IgD-negative memory B cell (primary cell): ENCODE data around the gene TMEM59L. TPM values are rescaled to one million over a fixed set of nuclear protein-coding genes. Genes with fewer than 3 reads are reported as not detected.
"Not testable (repeated sequence)": the region's sequence is repeated elsewhere in the genome, so short reads cannot be mapped to it uniquely, and the experiment has no call there.

Experiments used
- H3K27ac Mint-ChIP-seq, 3 donors: one replicate each; pipeline ENCODE4 v1.8.0; 2020 to 2022; ENCODE audit warnings: mild to moderate bottlenecking in 3 of 3, mixed read lengths in 3 of 3, moderate library complexity in 1 of 3
- H3K27me3 Mint-ChIP-seq: one replicate; pipeline ENCODE4 v1.8.0; 2021; ENCODE audit warnings: mixed read lengths
- H3K36me3 Mint-ChIP-seq: one replicate; pipeline ENCODE4 v1.8.0; 2020; ENCODE audit warnings: mild to moderate bottlenecking, mixed read lengths
- H3K4me1 Mint-ChIP-seq, 3 donors: one replicate each; pipeline ENCODE4 v1.8.0; 2020 to 2022; ENCODE audit warnings: mixed read lengths in 3 of 3, mild to moderate bottlenecking in 1 of 3
- H3K4me3 Mint-ChIP-seq, 4 donors: one replicate each; pipeline ENCODE4 v1.8.0; 2020 to 2022; ENCODE audit warnings: mild to moderate bottlenecking in 4 of 4, mixed read lengths in 4 of 4, moderate library complexity in 3 of 4
- H3K9me3 Mint-ChIP-seq, 3 donors: one replicate each; pipeline ENCODE4 v1.8.0; 2020 to 2021; ENCODE audit warnings: mixed read lengths in 3 of 3, mild to moderate bottlenecking in 1 of 3
- polyA plus RNA-seq: library from polyadenylated mRNA; unstranded; fragments of 300-500 nt; fragmentation: Illumina TruSeq; gene quantifications from one replicate; pipeline ENCODE4 v1.2.3, GENCODE V29; 2021

Gene TMEM59L
- polyA plus RNA-seq, 1 donor from 2014 or later = not detected

DNA sequence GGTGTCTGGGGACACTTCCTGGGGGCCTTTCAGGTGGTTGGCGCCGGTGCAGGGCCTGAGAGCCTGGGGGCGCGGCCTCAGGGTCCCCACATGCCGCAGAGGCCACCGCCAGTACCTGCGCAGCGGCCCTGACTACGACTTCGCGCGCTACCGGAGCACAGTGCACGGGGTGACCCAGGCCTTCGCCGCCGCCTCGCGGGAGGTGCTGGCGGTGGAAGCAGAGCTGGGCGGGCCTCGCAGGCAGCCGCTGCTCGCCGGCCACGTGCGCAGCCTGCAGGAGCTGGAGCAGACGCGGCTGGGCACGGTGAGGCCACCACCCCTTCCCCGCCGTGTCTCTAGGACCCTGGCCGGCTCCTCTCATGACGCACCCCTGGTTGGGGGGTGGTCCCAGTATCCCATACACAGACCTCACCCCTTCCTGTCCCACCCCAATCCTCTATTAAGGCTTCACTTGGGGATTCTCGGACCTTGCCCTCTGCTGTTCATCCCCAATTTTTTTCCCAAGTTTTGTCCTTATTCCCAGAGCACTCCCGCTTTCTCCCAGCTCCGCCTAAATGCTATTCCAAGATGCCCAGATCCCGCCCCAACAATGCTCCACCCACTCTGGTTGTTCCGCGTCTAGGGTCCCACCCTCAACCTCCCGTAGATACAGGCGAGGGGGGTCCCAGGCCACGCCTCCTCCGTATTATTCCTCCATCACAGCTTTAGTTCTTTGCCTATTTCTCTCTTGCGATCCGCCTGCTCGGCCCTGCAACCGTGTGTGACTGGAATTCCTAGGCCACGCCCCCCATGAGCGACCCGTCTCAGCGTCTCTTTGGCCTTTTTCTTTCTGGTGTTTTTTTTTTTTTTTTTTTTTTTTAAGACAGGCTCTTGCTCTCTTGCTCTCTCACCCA lies 23.0 kb upstream of the TMEM59L start:
- H3K4me3 Mint-ChIP-seq = peak overlapping the region; percentile 83 to 95 (median 88)
- H3K36me3 Mint-ChIP-seq = no peaks in the 10 kb centered on the region
- no peaks in the 10 kb centered on the region for H3K9me3 Mint-ChIP-seq
- H3K27me3 Mint-ChIP-seq = no peaks in the 10 kb centered on the region
- H3K4me1 Mint-ChIP-seq = peaks cover 21 to 36% (median 25%) of the 10 kb centered on the region in 3 donors
- H3K27ac Mint-ChIP-seq = peak overlapping the region; percentile 83 to 92 (median 91)

DNA sequence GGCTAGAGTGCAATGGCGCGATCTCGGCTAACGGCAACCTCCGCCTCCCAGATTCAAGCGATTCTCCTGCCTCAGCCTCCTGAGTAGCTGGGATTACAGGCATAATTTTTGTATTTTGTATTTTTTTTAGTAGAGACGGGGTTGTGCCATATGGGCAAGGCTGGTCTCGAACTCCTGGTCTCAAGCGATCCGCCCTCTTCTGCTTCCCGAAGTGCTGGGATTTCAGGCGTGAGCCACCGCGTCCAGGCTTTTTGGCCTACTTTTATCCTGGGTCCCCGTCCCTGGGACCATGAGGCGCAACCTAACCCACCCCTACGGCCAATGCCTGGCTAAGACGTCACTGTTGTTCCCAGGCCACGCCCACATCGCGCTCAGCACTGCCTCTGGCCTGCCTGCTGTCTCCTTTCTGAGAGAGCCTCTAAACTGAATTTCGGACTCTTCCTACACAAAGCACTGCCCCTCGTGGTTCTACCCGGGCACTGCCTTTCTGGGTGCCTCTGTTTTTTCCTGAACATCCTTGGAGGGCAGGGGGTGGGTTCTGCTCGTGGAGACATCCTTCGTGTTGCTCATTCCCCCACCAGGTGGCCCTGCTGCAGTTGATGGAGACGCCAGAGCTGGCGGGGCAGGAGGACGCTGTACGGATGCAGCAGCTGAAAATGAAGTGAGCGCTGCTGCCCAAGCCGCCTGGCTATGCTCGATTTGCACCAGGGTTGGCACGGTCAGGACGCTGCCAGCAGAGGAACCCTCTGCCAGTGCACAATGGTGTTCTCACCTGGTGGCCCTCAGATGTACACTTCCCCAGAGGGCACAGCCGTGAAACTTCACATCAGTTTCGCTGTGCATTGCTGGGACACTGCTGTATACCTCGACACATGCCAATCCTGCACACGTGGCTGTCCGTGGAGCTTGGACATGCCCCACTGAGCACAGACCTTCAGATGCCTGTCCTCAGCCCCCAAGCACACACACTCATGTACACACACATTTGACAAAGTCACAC lies 22.1 kb upstream of the TMEM59L start:
- Mint-ChIP-seq H3K9me3 (no peaks in the 10 kb centered on the region), H3K36me3 (no peaks in the 10 kb centered on the region), H3K4me3 (peak overlapping the region; percentile 83 to 95 (median 88)), H3K4me1 (peaks cover 21 to 38% (median 30%) of the 10 kb centered on the region in 3 donors), H3K27me3 (peaks cover 3% of the 10 kb centered on the region), H3K27ac (peak overlapping the region in 2 of 3 donors; percentile 81 to 91)

DNA sequence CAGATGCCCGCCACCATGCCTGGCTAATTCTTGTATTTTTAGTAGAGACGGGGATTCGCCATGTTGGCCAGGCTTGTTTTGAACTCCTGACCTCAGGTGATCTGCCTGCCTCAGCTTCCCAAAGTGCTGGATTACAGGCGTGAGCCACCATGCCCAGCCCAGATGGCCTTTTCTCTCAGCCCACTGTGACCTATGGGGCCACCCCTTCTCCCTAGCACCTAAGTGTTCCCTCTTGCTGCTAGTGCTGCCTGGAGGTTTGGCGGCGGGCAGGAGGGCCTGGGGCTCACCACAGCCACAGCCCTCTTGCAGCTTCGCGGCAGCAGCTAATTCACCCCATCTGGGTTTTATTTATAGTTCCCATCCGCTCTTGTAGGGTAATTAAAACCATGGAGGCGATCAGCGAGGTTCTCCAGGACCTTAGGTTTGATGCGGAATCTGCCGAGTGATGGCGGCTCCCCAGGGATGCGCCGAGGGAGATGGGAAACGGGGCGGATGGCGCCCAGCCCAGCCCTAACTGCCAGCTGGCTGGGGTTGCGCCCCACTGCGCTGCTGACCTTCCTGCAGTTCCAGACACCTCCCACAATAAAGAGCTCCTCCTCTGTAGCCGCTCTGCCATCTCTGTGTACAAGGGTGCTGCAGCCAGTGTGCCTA lies 20.8 kb upstream of the TMEM59L start:
- Mint-ChIP-seq H3K27ac (peak overlapping the region in 1 of 3 donors; percentile 71), H3K36me3 (no peaks in the 10 kb centered on the region), H3K27me3 (peaks cover 8% of the 10 kb centered on the region), H3K9me3 (no peaks in the 10 kb centered on the region), H3K4me3 (peak overlapping the region in 3 of 4 donors; percentile 34 to 74 (median 34)), H3K4me1 (peaks cover 13 to 29% (median 28%) of the 10 kb centered on the region in 3 donors)

DNA sequence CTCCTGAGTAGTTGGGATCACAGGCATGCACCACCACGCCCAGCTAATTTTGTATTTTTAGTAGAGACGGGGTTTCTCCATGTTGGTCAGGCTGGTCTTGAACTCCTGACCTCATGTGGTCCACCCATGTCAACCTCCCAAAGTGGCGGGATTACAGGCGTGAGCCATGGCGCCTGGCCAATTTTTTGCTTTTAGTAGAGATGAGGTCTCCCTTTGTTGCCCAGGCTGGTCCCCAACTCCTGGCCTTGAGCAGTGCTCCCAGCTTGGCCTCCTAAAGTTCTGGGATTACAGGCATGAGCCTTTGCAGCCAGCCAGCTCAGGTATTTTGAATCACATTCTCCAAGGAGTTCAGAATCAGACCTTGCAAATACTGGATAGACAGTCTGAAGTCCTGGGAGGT lies 19.9 kb upstream of the TMEM59L start:
- H3K9me3 Mint-ChIP-seq = not testable (repeated sequence)
- H3K27ac Mint-ChIP-seq = peak overlapping the region in 2 of 3 donors; percentile 19 to 83

DNA sequence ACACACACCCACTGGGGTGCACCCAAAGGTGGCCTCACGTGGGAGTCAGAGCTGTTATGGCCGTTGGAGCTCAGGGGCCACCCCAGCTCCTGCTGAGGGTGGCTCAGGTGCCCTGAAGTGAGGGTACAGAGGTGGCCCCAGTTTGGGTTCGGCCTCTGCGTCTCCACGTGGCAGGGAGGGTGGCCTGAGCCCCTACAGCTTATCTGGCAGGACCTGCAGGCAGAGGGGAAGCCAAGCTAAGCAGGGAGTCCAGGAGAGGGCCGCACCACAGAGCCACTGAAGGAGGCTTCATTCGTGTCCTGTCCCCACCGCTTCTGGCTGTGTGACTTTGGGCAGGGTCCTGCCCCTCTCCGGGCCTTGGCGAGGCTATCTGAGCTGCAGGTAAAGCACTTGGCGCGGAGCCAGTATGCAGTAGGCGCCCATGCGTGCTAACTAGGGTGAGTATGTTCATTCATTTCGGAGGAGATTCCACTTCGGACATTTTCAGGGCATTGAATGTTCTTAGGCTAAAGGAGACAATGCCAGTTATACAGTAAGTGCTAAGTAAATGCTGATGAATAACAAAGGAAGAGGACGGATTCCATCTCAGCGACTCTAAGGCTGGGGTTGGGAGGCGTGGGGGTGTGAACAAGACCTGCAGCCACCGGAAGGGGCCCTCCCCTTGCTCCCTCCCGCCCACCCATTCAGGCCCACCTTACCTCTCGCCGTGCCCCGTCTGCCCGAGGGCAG lies 19.1 kb upstream of the TMEM59L start:
- peaks cover 11% of the 10 kb centered on the region for H3K27me3 Mint-ChIP-seq
- H3K9me3 Mint-ChIP-seq = no peaks in the 10 kb centered on the region
- no peaks in the 10 kb centered on the region for H3K36me3 Mint-ChIP-seq
- H3K27ac Mint-ChIP-seq = peak overlapping the region in 2 of 3 donors; percentile 40 to 76
- peak overlapping the region in 3 of 4 donors; percentile 34 to 80 (median 38) for H3K4me3 Mint-ChIP-seq
- H3K4me1 Mint-ChIP-seq = peaks cover 4 to 26% (median 21%) of the 10 kb centered on the region in 3 donors

More for the DNA sequence above, 19.9 kb upstream of the TMEM59L start:
- H3K4me1 Mint-ChIP-seq = peaks cover 11 to 28% (median 27%) of the 10 kb centered on the region in 3 donors
- peak overlapping the region in 2 of 4 donors; percentile 34 to 63 for H3K4me3 Mint-ChIP-seq
- not testable (repeated sequence) for H3K27me3 Mint-ChIP-seq, H3K36me3 Mint-ChIP-seq

DNA sequence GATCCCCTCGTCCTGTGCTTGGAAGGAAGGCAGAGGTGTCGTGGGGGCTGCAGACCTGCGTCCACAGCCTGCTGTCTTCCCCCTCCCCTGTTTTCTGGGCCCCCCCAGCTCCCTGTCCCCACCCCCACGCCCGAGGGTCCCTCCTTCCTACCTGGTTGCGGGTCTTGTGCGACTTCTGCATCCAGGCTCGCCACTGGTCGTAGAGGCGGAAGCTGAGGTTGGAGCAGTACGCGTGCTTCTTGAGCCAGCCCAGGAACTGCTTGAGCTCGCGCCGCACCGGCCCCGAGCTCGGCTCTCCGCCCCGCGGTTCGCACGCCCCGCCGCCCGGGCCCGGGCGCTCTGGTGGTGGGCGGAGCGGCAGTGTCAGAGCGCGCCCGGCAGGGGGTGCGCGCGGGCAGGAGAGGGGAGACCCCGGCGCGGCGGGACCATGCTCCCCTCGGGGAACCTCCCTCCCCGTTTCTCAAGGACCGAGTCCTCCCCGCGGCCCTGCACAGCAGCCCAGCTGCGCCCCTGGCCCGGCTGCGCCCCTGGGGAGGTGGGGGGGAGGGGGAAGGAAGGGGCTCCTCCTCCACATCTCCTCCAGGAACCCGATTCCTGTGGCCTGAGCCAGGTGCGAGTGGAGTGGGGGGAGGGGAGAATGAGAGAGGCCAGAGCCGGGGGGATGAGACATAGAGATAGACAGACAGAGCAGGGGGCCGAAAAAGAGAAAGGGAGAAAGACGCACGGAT lies 18.4 kb upstream of the TMEM59L start:
- Mint-ChIP-seq H3K4me1 (peaks cover 4 to 26% (median 21%) of the 10 kb centered on the region in 3 donors), H3K27me3 (peaks cover 16% of the 10 kb centered on the region), H3K4me3 (peak overlapping the region; percentile 34 to 87 (median 74)), H3K36me3 (no peaks in the 10 kb centered on the region), H3K9me3 (no peaks in the 10 kb centered on the region), H3K27ac (no peak overlapping the region)

DNA sequence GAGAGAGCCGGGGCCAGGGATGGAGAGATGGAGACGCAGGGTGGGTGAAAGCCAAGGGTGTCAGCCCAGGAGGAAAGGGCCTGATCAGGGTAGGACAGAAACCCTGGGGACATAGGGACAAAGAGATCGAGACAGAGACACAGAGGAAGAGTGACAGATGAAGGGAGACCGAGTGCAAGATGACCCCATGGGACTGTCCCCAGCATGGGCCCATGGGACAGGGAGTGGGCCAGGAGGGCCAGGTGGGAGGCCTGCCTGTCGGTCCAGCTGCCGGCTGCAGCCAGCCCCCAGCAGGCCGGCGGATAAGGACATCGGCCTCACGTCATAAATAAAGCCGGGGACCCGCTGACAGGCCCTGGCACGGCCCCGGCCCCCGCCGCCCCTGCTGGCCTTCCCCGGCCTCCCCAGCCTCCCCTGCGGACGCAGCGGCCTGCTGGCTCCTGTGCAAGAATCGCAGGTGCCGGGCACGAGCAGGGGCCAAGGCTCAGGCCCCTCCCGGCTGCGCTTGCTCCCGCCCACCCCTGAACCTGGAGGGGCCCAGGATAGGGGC lies 17.8 kb upstream of the TMEM59L start:
- peak overlapping the region in 1 of 3 donors; percentile 63 for H3K27ac Mint-ChIP-seq
- peaks cover 18% of the 10 kb centered on the region for H3K27me3 Mint-ChIP-seq
- peaks cover under 1 to 23% (median 18%) of the 10 kb centered on the region in 3 donors for H3K4me1 Mint-ChIP-seq
- no peaks in the 10 kb centered on the region for H3K9me3 Mint-ChIP-seq
- no peaks in the 10 kb centered on the region for H3K36me3 Mint-ChIP-seq
- peak overlapping the region; percentile 66 to 87 (median 74) for H3K4me3 Mint-ChIP-seq

DNA sequence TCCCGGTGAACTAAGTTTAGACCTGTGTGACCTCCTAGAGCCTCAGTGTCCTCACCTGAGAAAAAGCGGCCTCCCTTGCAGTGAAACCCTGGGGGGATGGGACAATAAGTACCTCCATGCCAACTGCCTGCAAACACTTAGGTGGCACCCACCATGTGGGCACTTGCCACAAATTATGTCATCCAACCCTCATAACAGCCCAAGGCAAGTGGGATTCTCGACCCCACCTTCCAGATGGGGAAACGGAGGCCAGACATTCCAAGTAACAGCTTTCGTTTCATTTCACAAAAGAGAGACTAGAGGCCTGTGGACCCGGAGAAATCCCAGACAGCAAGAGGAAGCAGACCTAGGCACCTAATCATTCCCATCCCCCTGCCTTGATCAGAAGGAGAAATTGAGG lies 17.2 kb upstream of the TMEM59L start:
- Mint-ChIP-seq H3K4me1 (peaks cover 0 to 19% (median 14%) of the 10 kb centered on the region in 3 donors), H3K4me3 (peak overlapping the region in 3 of 4 donors; percentile 43 to 66 (median 45)), H3K27ac (no peak overlapping the region), H3K27me3 (peaks cover 20% of the 10 kb centered on the region), H3K36me3 (no peaks in the 10 kb centered on the region), H3K9me3 (no peaks in the 10 kb centered on the region)

DNA sequence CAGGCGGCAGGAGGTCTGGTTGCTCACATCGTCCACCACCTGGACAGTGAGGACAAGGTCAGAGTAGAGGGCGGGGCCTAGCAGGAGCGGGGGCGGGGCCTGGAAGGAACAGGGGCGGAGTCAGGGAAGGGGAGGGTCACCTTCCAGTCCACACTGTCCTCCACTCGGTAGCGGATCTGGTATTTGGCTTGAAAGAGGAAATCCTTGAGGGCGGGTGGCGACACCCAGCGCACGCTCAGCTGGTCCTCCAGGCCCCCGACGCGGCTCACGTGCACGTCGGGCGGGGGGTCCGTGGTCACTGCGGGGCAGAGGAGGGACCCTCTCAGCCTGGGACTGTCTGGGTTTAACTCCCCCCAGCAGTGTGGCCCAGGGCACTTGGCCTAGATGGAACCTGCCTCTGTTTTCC lies 15.9 kb upstream of the TMEM59L start:
- Mint-ChIP-seq H3K27me3 (peaks cover 27% of the 10 kb centered on the region), H3K4me3 (peak overlapping the region in 1 of 4 donors; percentile 52), H3K27ac (peak overlapping the region in 1 of 3 donors; percentile 58), H3K9me3 (no peaks in the 10 kb centered on the region), H3K4me1 (peaks cover 0 to 11% (median 8%) of the 10 kb centered on the region in 3 donors), H3K36me3 (no peaks in the 10 kb centered on the region)

DNA sequence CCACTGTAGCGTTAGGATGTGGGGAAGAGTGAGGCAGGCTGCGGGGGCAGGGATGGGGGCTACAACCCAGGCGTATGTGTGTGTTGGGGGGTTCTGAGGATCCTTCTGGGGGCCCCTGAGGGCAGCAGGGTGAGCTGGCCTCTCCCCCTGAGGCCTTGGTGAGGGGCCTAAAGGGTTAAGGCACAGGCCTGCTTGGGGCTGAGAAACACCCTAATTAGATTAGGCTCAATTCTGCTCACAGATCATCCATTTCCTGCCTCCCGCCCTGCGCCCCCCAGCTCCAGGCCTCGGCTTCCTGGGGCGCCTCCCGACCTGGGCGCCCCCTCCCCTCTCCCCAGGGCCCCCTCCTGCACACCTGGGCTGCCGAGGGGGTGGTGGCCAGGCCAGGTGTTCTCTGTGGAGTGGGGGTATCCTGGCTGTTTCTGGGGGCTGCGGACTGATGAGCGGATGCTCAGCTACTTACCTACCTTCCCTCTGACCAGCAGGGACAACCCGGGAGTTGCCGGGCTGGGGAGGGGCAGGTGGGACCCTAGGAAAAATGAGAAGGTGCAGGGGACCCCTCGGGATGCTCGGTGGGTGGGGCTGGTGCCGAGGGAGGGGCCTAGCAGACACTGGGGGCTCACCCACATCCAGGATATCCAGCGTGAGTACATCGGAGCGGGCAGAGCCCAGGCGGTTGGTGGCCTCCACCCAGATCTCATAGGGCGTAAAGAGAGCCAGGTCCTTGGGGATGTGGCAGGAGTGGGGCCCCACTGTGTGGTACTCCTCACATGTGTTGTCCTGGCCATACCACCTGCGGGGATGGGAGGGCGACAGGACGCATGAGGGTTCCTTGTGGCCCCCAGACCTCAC lies 14.6 kb upstream of the TMEM59L start:
- H3K27me3 Mint-ChIP-seq = peaks cover 38% of the 10 kb centered on the region
- peak overlapping the region in 1 of 4 donors; percentile 38 for H3K4me3 Mint-ChIP-seq
- H3K27ac Mint-ChIP-seq = no peak overlapping the region
- H3K9me3 Mint-ChIP-seq = peaks cover 0 to 1% (median 0%) of the 10 kb centered on the region in 3 donors
- no peaks in the 10 kb centered on the region for H3K36me3 Mint-ChIP-seq
- peaks cover 0 to 11% (median 8%) of the 10 kb centered on the region in 3 donors for H3K4me1 Mint-ChIP-seq

DNA sequence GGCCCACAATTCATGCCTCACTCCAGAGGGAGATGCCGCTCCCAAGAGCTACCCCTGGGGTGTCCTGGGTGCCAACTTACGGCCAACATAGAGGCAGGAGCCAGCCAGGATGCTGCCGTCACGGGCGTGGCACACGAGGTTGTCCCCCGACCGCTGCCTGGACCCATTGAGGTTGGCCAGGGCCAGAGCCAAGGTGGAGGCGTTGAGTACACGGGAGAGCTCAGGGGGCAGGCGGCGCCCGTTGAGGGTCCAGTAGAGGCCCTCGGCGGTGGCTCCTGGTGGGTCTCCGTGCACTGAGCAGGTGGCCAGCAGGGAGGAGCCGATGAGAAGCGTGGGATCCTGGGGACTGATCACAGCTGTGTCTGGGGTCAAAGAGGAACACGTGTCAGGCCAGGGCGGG lies 13.2 kb upstream of the TMEM59L start:
- H3K4me1 Mint-ChIP-seq = peaks cover 0 to 9% (median 8%) of the 10 kb centered on the region in 3 donors
- peak overlapping the region in 1 of 4 donors; percentile 35 for H3K4me3 Mint-ChIP-seq
- H3K9me3 Mint-ChIP-seq = peaks cover 0 to 2% (median 0%) of the 10 kb centered on the region in 3 donors
- H3K27ac Mint-ChIP-seq = no peak overlapping the region
- peaks cover 44% of the 10 kb centered on the region for H3K27me3 Mint-ChIP-seq
- no peaks in the 10 kb centered on the region for H3K36me3 Mint-ChIP-seq

DNA sequence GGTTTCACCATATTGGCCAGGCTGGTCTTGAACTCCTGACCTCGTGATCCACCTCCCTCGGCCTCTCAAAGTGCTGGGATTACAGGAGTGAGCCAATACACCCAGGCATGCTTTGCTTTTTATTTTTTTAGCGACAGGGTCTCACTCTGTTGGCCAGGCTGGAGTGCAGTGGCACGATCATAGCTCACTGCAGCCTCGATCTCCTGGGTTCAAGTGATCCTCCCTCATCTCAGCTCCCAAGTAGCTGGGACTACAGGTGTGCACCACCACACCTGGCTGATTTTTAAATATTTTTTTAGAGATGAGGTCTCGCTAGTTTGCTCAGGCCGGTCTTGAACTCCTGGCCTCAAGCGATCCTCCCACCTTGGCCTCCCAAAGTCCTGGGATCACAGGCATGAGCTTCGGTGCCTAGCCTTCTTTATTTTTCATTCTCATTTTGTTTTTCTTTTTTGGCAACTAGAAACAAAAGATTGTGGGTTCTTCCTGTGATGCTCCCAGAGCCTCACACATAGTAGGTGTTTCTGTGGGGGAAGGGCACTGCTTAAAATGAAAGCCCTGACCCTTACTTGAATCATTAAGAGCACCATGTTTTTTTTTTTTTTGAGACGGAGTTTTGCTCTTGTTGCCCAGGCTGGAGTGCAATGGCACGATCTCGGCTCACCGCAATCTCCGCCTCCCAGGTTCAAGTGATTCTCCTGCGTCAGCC lies 11.8 kb upstream of the TMEM59L start:
- peaks cover 46% of the 10 kb centered on the region for H3K27me3 Mint-ChIP-seq
- not testable (repeated sequence) for H3K9me3 Mint-ChIP-seq, H3K4me1 Mint-ChIP-seq, H3K36me3 Mint-ChIP-seq, H3K27ac Mint-ChIP-seq, H3K4me3 Mint-ChIP-seq
